ENCODE data around the gene SLC39A9. TPM values are rescaled to one million over a fixed set of nuclear protein-coding genes. Genes with fewer than 3 reads are reported as not detected.

Gene SLC39A9
- total RNA-seq, 1 experiment from 2014 or later: 80.2 TPM

- POLR2A ChIA-PET: no interaction called here
- H3K36me3 ChIP-seq (ENCODE audit: control insufficient read depth in 1 of 2, insufficient read depth in 2 of 2, low read length in 2 of 2): peaks cover 3 to 14% of the 10 kb centered on the region in 2 experiments; a peak in 3 of 4 replicates
- RAD21 ChIA-PET (ENCODE audit: low non-redundant PET in 1 of 2, low total read pairs in 2 of 2, uncharacterized antibody in 2 of 2, unreplicated experiment in 2 of 2): no interaction called here
- intact Hi-C loops (cut with micrococcal nuclease): no loop called here
- no peak overlapping the region for H3K4me2 ChIP-seq (ENCODE audit: low read length)
- no peaks in the 10 kb centered on the region for H3K9me3 ChIP-seq (ENCODE audit: control insufficient read depth in 1 of 2, insufficient read depth in 1 of 2, low read depth in 1 of 2, low read length in 2 of 2)
- DNase-seq (ENCODE audit: low read depth, low spot score) (no peak), ATAC-seq (no peak)
- H2AFZ ChIP-seq (ENCODE audit: low read depth, low read length, poor library complexity, severe bottlenecking): no peak overlapping the region
- no peak overlapping the region for H3K4me3 ChIP-seq (replicated peaks in 1 of 2; ENCODE audit: low read depth in 1 of 2, low read length in 2 of 2)
- H3K9ac ChIP-seq (ENCODE audit: low read length): no peak overlapping the region
- H3K27me3 ChIP-seq (ENCODE audit: insufficient read depth, low read length): no peaks in the 10 kb centered on the region
- no TSS peak for BruUV-seq (replicated peaks)
- no peak overlapping the region for H3K27ac ChIP-seq (ENCODE audit: low read depth, low read length)
- peaks cover 61% of the 10 kb centered on the region for H3K79me2 ChIP-seq (ENCODE audit: insufficient read depth, low read length)
- H3K4me1 ChIP-seq (ENCODE audit: control insufficient read depth in 1 of 2, insufficient read depth in 2 of 2, low read length in 2 of 2): no peaks in the 10 kb centered on the region
- CTCF ChIA-PET: no interaction called here
- no peak for TF ChIP-seq REST (IDR thresholded peaks at IDR 0.05; ENCODE audit: low read depth)
- TF ChIP-seq ATF3 (IDR thresholded peaks at IDR 0.05): no peak
- TF ChIP-seq ELF1 (IDR thresholded peaks at IDR 0.05; ENCODE audit: borderline replicate concordance, low read depth): no peak
- TF ChIP-seq MAX (IDR thresholded peaks at IDR 0.05): no peak
- TF ChIP-seq, protein P1, sequence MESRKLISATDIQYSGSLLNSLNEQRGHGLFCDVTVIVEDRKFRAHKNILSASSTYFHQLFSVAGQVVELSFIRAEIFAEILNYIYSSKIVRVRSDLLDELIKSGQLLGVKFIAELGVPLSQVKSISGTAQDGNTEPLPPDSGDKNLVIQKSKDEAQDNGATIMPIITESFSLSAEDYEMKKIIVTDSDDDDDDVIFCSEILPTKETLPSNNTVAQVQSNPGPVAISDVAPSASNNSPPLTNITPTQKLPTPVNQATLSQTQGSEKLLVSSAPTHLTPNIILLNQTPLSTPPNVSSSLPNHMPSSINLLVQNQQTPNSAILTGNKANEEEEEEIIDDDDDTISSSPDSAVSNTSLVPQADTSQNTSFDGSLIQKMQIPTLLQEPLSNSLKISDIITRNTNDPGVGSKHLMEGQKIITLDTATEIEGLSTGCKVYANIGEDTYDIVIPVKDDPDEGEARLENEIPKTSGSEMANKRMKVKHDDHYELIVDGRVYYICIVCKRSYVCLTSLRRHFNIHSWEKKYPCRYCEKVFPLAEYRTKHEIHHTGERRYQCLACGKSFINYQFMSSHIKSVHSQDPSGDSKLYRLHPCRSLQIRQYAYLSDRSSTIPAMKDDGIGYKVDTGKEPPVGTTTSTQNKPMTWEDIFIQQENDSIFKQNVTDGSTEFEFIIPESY (IDR thresholded peaks at IDR 0.05; ENCODE audit: extremely low read depth, insufficient replicate concordance, low read length): no peak
- no peak for TF ChIP-seq RAD21 (IDR thresholded peaks at IDR 0.05; ENCODE audit: low read depth)
- no peak for TF ChIP-seq JUND (IDR thresholded peaks at IDR 0.05)
- TF ChIP-seq TCF7L2 (IDR thresholded peaks at IDR 0.05; ENCODE audit: borderline replicate concordance, extremely low read depth, insufficient read depth, insufficient read length): no peak
- TF ChIP-seq, protein P2, sequence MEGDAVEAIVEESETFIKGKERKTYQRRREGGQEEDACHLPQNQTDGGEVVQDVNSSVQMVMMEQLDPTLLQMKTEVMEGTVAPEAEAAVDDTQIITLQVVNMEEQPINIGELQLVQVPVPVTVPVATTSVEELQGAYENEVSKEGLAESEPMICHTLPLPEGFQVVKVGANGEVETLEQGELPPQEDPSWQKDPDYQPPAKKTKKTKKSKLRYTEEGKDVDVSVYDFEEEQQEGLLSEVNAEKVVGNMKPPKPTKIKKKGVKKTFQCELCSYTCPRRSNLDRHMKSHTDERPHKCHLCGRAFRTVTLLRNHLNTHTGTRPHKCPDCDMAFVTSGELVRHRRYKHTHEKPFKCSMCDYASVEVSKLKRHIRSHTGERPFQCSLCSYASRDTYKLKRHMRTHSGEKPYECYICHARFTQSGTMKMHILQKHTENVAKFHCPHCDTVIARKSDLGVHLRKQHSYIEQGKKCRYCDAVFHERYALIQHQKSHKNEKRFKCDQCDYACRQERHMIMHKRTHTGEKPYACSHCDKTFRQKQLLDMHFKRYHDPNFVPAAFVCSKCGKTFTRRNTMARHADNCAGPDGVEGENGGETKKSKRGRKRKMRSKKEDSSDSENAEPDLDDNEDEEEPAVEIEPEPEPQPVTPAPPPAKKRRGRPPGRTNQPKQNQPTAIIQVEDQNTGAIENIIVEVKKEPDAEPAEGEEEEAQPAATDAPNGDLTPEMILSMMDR (IDR thresholded peaks at IDR 0.05 in 2 of 3, conservative IDR thresholded peaks at IDR 0.05 in 1 of 3; ENCODE audit: borderline replicate concordance in 1 of 3, insufficient read depth in 1 of 3, low read depth in 2 of 3, low read length in 2 of 3): no peak
- no peaks in the 10 kb centered on the region for H4K20me1 ChIP-seq (ENCODE audit: insufficient read depth)
- H3K9me2 ChIP-seq (ENCODE audit: insufficient read depth): no peaks in the 10 kb centered on the region
Observed at GRCh38 chr14:69427596-69427995, 29.1 kb downstream of the SLC39A9 start.
